GM12892 (cell line): ENCODE measurements around the gene LRSAM1.

ENCODE experiments used
- POLR2A ChIP-seq: IDR thresholded peaks from 2 replicates; pipeline ENCODE4 v1.6.1; 2011; ENCODE audit warnings: low read depth, low read length, control low read depth
- POLR2AphosphoS5 ChIP-seq: IDR thresholded peaks from 2 replicates; pipeline ENCODE4 v1.6.1; 2011; ENCODE audit warnings: low read depth, low read length, control low read depth

DNA sequence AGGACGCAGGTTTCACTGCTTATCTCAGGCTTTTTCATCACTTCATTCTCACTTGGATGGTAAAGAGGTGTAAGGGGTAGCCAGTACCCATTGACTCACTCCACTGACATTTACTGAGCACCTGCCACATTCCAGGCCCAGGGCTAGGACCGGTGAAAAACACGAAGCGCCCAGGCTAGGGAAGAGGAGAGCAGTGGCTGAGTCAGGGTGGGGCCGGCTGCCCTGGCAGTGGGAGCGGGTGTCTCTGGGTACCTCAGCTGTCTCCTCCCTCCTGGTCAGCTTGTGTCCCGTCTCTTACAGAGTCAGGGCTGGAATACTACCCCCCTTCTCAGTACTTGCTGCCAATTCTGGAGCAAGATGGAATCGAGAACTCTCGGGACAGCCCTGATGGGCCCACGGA lies 22.2 kb downstream of the LRSAM1 start:
- TF ChIP-seq POLR2A (no peak), POLR2AphosphoS5 (no peak)
